GM21737 (cell line): Measurements from ENCODE around the gene CHRNA4.

Experiments
- ATAC-seq: cut with Tn5 transposase; IDR thresholded peaks from one replicate; pipeline ENCODE4 v1.9.1; 2021; ENCODE audit warnings: mild to moderate bottlenecking, moderate library complexity; ENCODE audit not compliant: unreplicated experiment

CHRNA4 gene

GRCh38 chr20:63360850-63361518 lies at the start of gene CHRNA4:
Gene CHRNA4 (minus strand): TSS chr20:63361349. CDS start chr20:63361165, 184 bp downstream.
- ATAC-seq = no peak

DNA sequence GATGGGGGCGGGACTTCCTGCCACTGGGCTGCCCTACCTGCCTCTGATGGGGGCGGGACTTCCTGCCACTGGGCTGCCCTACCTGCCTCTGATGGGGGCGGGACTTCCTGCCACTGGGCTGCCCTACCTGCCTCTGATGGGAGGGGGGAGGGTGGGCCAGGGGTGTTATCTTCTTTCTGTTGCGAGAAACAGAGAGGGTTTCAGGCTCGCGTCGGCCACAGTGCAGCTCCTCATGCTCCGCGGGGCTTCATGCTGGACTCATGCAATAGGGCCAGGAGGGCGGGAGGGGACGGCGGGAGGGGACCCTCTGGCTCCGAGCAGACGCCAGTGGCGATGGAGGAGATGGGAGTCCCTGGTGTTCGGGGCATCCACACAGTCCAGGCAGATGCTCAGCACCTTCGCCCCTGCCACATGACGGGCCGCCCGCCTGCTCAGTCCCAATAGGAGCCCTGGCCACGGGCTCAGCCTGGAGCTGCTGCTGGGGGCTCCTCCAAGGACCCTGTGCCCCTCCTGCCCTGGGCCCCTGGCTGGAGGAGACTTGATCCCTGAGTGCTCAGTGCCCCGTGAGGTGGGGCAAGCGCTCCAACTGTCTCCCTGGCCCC lies 48.8 kb upstream of the CHRNA4 start:
- ATAC-seq = no peak

DNA sequence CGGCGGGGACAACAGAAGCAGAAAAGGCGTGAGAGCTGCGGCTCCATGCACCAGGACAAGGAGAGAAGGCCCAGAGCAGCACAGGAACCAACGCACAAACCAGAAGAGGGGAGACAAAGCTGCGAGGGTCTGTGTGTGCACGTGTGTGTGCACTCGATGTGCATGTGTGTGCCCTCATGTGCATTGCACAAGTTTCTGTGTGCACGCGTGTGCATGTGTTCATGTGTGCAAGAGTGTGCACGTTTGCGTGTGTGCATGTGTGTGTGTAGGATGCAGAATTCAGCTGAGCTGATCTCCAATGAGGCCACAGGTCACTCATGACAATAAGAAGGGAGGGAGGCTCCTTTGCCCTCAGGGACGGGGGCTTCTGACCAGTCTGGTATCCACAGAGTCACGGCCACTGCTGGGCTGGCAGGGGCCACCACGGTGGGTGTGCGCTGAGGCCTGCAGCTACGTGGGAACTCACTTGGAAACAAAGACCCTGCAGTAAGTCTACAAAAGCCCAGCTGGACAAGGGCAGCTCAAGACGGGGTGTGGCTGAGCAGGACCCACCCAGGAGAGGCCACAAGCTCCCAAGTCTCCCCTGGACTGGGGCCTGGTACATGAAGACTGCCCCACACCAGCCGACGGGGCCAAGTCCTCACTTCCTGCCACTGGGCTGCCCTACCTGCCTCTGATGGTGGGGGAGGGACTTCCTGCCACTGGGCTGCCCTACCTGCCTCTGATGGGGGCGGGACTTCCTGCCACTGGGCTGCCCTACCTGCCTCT lies 48.1 kb upstream of the CHRNA4 start:
- ATAC-seq = no peak

- ATAC-seq = no peak
Measured at GRCh38 chr20:63408684-63409046, 47.5 kb upstream of the CHRNA4 start.

- ATAC-seq = no peak
Measured at GRCh38 chr20:63407928-63408683, 47.0 kb upstream of the CHRNA4 start.

DNA sequence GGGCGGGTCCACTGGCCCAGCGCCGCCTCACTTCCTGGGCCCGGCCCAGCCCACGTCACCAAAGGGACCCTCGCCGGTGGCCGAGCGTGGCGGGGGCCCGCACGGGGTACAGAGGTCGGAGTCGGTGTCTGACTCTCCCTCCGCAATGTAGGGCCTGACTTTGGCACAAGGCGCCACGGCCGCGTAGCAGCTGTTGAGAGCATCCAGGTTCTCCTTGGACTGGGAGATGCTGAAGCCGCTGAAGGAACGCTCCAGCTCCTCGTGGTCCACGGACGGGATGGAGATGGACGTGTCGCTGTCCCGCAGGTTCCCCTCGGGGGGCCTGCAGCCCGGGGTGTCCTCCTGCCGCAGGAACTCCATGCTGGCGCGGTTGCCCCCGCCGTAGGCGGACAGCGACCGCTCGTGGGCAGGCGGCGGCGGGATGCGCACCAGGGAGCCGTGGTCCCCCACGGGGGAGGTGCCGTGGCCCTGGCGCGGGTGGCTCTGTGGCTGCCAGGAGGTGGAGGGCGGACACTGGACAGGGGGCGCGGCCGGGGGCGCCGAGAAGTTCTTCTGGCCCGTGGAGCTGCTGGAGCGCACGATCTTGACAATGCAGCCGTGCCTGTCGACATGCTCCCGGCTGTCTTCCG lies 45.6 kb upstream of the CHRNA4 start:
- ATAC-seq = no peak

DNA sequence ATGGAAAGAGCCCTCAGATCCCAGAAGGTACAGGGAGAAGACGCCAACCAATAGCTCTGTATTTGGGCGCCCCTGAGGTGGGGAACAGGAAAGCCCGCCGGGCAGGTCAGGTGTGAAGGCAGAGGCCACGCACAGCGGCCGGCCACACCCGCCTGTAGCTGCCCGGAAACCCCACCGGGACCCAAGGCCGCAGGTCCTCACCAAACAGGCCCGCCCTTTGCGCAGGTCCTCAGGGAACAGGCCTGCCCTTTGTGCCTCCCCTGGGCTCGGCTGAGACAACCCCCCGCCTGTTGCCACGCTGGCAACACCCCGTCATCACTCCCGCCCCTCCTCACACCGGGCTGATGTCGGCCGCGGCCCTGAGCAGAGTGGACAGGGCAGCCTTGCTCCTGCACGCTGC lies 44.9 kb upstream of the CHRNA4 start:
- ATAC-seq = no peak

- no peak for ATAC-seq
Measured at GRCh38 chr20:63405102-63405730, 44.1 kb upstream of the CHRNA4 start.

DNA sequence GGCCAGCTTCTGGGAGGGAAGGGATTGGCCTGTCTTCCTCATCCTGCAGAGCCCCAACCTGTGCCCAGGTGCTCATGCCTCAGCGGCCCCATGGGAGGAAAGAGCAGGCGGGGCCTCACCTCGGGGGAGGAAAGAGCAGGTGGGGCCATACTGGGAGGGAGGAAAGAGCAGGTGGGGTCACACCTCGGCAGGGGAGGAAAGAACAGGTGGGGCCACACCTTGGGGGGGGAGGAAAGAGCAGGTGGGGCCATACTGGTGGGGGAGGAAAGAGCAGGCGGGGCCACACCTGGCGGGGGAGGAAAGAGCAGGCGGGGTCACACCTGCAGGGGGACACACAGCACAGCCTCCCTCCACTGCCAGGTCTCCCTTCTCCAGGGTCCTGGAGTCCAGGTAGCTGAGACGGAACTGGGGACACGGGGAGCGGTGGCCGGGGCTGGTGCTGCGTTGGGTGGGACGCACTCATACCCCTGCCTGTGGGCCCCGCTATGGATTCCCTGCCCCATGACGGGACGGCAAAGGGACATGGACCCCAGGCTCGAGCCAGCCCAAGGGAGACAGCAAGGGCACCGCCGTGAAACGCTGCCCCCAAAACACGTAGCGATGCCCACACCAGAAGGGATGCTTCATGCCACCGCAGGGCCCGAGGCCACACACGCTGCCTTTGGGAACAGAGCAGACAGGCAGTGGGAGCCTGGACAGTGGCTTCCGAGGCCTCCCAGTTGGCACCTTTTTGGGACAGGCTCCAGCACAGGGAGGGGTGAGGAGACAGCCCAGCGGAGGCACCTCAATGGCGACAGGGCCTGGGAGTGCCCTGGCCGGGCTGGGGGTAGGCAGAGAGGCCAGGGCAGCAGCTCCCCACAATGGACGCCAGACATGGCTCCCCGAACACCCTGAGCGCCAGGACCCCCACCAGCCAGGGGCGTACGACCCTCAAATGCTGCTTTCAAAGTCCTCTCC lies 43.3 kb upstream of the CHRNA4 start:
- ATAC-seq = no peak

DNA sequence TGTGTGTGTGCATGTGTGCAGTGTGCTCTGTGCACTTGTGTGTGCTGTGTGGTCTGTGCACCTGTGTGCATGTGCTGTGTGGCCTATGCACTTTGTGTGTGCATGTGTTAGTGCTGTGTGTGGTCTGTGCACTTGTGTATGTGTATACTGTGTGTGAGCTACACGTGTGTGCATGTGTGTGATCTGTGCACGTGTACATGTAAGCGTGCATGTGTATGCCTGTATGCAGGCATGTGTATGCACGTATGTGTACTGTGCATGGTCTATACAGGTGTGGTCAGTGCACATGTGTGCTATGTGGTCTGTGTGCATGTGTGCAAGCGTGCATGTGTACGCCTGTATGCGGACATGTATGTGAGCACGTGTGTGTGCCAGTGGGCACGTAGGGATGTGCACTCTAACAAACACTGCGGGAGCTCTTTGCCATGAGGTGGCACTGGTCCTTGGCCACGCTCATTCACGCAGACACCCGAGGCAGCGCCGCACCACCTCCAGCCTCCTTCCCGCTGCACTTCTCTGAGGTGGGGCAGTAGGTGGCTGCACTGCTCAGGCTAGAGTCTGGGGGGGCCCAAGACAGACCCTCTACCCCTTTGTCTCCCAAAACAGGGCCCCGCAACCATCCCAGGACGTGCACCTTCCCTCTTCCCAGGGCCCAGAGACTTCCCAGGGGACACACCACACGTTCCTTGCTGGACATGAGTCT lies 42.4 kb upstream of the CHRNA4 start:
- ATAC-seq = no peak

- ATAC-seq = no peak
Measured at GRCh38 chr20:63402860-63403220, 41.7 kb upstream of the CHRNA4 start.

DNA sequence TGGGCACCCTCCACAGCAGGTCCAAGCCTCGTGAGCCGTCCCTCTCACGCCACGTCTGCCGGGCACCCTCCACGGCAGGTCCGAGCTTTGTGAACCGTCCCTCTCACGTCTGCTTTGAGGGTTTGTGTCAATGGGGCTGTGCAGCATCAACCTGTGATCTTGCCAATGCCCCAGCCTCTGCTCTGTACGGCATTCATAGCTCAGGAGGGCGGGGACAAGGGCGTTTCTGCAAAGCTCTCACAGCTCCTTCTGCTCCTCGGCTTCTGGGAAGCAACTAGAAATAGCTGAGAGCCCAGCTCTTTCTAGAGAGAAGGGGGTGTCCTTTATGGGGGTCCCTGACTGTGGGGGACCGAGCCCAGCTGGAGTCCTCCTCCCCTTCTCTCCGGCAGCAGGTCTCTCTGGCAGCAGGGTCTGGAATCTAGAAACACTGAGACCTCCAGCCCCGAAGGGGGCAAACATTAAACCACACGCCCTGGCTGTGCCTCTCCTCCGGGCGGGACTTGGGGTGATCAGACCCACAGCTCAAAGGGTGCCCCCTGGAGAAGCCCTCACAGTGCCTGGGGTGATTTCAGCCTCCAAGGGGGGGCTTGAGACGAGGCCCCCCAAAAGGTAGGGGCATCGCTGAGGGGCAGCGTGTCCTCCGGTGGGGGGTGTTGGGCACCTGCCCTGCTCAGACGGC lies 41.2 kb upstream of the CHRNA4 start:
- ATAC-seq = no peak

DNA sequence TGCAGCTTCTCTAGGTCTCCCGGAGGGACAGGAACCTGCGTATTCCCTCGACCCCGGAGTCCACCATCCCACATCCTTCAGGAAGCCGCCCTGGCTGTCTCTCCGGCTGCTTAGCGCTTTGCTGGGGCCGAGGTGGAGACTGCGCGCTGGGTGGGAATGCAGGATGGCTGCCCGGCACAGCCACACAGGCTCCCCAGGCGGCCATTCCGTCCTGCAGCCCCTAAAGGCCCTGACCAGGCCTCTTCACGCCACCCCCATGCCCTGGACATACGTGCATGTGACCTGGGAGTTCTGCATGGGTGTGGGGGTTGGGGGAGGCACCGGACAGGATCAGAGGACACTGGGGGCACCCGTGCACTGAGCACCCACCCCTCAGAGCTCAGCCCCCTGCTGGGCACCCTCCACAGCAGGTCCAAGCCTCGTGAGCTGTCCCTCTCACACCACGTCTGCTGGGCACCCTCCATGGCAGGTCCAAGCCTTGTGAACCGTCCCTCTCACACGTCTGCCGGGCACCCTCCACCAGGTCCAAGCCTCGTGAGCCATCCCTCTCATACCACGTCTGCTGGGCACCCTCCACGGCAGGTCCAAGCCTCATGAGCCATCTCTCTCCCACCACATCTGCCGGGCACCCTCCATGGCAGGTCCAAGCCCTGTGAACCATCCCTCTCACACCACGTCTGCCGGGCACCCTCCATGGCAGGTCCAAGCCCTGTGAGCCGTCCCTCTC lies 40.4 kb upstream of the CHRNA4 start:
- no peak for ATAC-seq

GRCh38 chr20:63400486-63401210 lies 39.5 kb upstream of the CHRNA4 start:
- no peak for ATAC-seq

DNA sequence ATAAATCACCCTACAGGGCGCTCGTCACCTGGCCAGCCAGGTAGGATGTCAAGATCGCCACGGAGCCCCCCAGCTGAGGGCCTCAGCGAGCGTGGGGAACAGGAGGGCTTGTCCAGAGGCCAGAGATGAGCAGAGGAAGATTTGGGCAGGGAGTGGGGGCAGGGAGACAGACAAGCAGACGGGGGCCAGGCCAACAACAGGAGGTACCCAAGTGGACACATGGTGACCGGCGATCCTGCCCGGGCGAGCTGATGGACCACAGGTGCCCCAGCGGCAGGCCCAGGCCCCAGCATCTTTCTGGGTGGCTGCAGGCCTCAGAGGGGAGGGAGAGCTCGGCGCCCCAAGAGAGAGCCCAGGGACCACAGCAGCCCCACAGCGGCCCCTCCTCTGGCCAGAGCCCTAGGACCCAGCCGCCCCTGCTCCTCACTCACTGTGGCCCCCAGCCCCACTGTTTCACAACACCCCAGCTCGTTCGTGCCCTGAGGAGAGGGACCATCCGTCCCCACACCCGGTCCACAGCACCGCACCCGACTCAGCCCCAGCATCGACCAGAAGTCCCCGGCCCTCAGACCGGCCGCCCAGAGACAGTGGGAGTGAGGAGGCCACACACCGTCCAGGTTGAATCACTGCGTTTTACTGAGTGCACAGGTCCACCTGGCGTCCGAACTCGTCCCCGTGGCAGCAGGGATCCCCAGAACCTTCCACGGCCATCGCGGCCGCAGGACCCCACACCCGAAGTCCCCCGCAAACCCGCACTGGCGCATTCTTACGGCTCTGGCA lies 38.6 kb upstream of the CHRNA4 start:
- ATAC-seq = no peak
